ENCODE data around the gene SLC34A1.

SLC34A1 gene

GRCh38 chr5:177447611-177448243, 63.5 kb downstream of the SLC34A1 start:
- no peak for DNase-seq

Measured in left hindlimb (tissue), 1 donor.